HG03521 (cell line): ENCODE measurements around the gene SLC27A3.
A peak's percentile ranks its signal among the peaks of the same experiment; 100 is the strongest.
"Not testable (repeated sequence)": the region's sequence is repeated elsewhere in the genome, so short reads cannot be mapped to it uniquely, and the experiment has no call there.

ENCODE experiments used
- ATAC-seq: cut with Tn5 transposase; IDR thresholded peaks from one replicate; pipeline ENCODE4 v1.9.1; 2021; ENCODE audit warnings: mild to moderate bottlenecking, moderate library complexity; ENCODE audit not compliant: unreplicated experiment

SLC27A3 gene

GRCh38 chr1:153779781-153780541 lies 4.8 kb downstream of the SLC27A3 start:
- ATAC-seq: no peak

- no peak for ATAC-seq
Measured at GRCh38 chr1:153780551-153780950, 5.3 kb downstream of the SLC27A3 start.

- ATAC-seq: not testable (repeated sequence)
Measured at GRCh38 chr1:153782648-153783047, 7.4 kb downstream of the SLC27A3 start.

DNA sequence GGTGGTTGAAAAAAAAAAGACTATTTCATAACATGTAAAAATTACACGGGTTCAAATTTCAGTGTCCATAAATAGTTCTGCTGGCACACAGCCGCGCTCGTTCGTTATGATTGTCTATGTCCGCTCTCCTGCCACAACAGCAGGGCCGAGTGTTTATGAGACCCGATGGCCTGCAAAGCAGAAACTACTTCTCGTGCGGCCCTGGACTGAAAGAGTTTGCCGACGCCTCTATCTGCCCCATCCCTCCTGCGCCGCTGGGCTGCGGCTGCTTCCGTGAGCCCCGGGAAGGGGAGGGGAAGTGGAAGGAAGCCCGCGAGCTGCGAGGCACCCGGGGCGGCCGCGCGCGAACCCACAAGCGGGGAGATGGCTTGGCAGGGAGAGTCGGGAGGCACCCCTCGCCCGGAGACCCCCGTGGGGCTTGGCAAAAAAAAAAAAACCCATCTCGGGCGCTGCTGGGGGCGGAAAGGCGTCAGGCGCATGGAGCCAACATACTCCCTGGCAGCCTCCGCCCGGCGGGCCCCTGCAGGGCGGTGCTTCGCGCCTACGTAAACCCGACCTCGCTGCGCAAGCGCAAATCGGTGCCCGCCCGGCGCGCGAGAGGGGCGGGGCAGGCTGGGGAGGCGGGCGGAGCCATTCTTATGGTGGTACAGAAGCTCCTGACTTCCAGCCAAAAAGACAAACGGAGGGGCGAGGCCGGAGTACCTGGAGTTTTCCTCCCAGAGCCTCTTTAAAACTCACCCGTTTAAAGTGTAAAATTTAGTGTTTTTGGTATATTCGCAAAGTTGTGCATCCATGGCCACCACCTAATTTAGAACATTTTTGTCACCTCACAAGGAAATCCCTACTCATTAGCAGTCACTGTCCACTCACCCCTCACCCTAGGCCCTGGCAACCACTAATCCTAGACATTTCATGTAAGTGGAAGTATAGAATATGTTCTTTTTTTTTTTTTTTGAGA lies 8.3 kb downstream of the SLC27A3 start:
- ATAC-seq: peak; percentile 88

DNA sequence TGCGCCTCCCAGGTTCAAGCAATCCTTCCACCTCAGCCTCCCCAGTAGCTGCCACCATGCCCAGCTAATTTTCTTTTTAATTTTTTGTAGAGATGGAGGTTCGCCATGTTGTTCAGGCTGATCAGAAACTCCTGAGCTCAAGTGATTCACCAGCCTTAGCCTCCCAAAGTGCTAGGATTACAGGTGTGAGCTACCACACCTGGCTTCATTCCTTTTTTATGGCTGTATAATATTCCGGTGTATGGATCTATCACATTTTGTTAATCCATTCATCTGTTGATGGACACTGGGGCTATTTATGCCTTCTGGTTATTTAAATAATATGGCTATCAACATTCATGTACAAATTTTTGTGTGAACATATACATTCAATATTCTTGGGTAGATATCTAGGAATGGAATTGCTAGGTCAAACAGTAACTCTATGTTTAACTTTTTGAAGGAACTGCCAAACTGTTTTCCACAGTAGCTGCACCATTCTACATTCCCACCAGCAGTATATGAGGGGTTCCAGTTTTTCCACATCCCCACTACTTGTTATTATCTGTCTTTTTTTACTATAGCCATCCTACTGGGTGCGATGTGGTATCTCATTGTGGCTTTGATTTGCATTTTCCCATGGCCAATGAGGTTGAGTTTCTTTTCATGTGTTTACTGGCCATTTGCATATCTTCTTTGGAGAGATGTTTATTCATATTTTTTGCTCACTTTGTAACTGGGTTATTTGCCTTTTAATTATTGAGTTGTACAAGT lies 11.0 kb downstream of the SLC27A3 start:
- ATAC-seq: no peak

DNA sequence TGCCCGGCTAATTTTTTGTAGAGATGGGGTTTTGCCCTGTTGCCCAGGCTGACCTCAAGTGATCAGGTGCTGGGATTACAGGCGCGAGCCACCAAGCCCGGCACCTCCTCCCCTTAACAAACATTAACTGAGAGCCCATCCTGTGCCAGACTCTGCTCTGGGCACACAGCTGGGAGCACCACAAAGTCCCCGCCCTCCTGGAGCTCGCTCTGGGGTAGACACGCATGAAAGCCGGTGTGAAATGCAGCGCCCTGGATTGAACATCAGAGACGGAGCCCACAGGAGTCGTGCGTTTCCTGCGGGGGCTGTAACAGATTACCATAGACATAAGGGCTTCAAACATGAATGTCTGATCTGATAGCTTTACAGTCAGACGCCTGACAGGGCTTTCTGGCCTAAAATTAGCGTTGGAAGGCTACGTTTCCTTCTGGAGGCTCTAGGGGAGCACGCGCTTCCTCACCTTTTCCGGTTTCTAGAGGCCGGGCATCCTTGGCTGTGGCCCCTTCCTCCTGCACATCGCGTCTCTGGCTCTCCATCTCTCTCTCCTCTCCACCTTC lies 14.3 kb downstream of the SLC27A3 start:
- no peak for ATAC-seq

DNA sequence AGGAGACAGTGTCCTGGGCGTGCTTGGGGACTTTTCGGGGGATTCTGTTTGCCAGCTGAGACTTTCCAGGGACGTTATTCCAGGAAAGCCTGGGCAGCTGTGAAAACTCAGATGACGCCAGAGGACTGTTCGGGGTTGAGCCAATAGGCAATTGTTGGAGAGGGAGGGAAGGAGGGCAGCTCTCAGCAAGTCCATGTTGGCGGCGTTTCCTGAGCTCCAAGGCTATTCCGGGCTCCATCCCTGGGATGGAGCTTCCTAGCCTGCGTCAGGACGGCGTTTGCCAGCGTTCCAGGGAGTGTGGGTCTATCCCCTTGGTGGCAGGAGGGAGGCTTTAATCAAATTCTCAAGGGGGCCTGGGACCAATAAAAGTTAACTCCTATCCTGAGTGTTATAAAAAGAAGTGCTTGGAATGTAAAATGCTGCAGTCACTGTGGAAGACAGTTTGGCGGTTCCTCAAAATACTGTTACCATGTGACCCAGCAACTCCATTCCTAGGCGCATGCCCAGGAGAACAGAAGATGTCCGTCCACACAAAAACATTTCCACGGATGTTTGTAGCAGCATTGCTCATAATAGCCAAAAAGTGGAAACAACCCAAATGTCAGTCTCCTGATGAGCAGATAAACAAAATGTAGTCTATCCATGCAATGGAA lies 15.2 kb downstream of the SLC27A3 start:
- ATAC-seq: no peak

GRCh38 chr1:153790966-153791647 lies 15.9 kb downstream of the SLC27A3 start:
- ATAC-seq: peak; percentile 75

DNA sequence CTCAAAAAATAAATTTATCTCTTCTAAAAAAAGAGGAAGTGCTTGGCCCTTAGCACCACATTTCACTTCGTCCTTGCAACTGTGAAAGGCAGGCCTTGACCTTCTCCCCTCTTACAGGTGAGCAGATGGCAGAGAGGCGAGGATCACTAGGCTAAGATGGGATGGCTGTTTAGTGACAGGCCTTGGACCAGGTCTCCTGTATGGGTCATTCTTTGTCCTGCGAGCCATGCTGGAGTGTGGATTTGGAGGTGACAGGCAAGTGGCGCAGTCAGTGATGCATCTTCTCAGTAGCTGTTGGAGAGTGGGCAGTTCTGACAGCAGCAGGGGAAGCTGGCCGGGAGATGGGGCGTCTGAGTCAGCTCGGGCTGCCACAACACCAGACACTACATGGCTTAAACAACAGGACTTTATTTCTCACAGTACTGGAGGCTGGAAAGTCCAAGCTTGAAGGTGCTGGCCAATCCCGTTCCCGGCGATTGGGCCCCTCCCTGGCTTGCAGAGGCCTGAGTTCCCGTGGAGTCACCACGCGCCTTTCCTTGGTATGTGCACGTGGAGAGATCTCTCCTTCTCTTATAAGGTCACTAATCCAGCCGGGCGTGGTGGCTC lies 16.5 kb downstream of the SLC27A3 start:
- peak; percentile 21 for ATAC-seq

- no peak for ATAC-seq
Measured at GRCh38 chr1:153792631-153793041, 17.4 kb downstream of the SLC27A3 start.

- no peak for ATAC-seq
Measured at GRCh38 chr1:153793261-153793972, 18.2 kb downstream of the SLC27A3 start.

DNA sequence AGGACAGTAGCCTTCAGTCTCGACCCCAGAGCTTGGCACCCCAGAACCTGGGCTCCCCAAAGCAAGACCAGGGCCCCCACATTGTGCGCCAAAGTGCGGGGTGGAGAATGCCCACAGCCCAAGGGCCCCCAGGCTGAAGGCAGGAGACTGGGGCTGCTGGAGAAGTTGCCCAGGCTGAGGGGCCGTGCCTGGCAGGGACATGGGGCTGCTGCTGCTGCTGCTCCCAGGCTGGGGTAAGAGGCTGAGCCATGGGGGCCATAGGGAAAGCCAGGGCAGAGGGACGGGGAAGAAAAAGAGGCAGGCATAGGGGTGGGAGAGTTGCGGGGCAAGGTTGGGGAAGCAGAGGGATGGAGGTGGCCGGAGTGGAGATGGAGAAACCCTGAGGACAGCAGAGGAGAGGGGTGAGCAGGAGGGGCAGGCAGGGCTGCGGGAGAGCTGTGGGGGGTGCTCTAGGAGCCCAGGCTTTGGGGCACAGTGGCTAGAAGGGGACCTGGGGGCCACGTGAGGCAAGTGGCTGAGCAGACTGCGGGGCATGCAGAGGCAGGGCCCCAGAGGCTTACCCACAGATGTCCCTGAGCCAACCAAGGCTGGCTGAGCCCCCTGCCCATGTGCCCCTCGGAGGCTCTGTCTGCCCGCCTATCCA lies 18.9 kb downstream of the SLC27A3 start:
- ATAC-seq: no peak

- ATAC-seq: no peak
Measured at GRCh38 chr1:153794624-153795329, 19.6 kb downstream of the SLC27A3 start.

DNA sequence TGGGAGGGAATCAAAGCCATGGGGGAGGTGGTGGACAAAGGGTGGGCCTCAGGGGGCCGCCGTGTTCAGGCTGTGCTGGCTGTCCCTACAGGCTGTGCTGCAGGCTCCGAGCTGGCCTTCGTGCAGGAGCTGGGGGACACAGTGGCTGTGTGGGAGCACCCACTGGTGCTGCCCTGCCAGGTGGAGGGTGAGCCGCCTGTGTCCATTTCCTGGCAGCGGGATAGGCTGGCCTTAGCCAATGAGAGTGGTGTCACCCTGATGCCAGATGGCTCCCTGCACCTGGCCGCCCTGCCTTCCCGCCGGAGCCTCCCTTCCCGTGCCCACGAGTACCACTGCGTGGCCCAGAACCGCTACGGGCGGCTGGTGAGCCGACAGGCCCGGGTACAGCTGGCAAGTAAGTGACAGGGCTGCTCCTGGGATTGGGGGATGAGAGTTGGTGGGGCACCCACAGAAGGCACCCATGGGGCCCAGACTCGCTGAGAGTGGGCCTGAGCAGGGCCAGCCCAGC lies 20.2 kb downstream of the SLC27A3 start:
- ATAC-seq: no peak

DNA sequence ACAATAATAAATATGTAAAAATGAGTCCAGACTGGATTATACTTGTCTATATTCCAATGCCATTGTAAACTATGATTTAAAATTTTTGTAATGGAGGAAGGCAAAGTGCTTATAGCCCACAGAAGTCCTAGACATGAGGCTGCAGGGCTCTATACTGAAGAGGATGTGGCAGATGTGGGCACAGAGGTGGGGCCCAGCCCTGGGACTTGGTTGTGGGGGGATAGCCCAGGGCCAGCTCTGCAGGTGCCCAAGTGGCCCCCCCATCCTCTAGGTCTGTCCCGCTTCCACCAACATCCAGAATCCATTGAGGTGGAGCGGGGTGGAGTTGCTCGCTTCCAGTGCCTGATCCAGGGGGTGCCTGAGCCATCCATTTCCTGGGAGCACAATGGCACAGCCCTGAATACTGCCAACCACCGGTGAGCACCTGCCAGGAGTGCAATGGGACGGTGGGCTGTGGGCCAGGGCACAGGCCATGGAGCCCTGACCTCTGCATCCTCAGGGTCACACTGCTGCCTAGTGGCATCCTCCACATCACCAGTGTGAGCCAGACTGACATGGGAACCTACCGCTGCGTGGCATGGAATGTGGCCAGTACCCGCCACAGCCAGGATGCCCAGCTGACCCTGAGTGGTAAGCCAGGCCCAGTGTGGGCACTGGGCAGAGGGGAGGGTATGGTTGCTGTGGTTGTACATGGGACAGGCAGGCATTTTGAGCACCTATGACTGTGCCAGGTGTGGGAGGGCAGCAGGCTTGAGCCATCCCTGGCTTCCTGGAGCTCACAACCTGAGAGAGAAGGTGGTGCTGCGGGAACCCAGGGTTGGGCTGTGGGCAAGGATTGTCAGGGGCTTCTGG lies 21.0 kb downstream of the SLC27A3 start:
- no peak for ATAC-seq
